Anterior cingulate cortex (tissue), 58 donors: Measurements from ENCODE around the gene THAP6.
"Not testable (repeated sequence)": the region's sequence is repeated elsewhere in the genome, so short reads cannot be mapped to it uniquely, and the experiment has no call there.

Source experiments
- DNase-seq, 58 donors: peaks; one replicate each; lab custom pipeline; 2025; lab: John Stamatoyannopoulos, UW

THAP6 gene

DNA sequence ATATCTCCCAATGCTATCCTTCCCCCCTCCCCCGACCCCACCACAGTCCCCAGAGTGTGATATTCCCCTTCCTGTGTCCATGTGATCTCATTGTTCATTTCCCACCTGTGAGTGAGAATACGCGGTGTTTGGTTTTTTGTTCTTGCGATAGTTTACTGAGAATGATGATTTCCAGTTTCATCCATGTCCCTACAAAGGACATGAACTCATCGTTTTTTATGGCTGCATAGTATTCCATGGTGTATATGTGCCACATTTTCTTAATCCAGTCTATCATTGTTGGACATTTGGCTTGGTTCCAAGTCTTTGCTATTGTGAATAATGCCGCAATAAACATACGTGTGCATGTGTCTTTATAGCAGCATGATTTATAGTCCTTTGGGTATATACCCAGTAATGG is 5.2 kb downstream of the THAP6 start:
- not testable (repeated sequence) for DNase-seq

DNA sequence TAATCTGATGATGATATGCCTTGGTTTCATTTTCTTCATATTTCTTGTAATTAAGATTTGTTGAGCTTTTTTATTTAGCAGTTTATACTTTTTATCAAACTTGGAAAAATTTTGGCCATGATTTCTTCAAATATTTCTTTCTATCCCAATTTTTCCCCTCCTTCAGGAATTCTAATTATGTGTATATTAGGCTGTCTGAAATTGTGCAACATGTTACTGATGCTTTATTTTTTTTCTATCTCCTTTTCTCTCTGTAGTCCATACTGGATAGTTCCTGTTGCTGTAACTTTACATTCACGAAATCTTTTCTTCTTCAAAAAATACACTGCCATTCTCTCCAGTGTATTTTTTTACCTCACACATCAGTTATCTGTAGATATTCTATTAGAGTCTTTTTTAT is 10.8 kb downstream of the THAP6 start:
- DNase-seq: no peak

- DNase-seq: no peak
These were observed 11.6 kb downstream of the THAP6 start for GRCh38 chr4:75525910-75526309.

GRCh38 chr4:75527482-75527881 is 13.2 kb downstream of the THAP6 start:
- no peak for DNase-seq

- no peak for DNase-seq
These were observed 16.5 kb downstream of the THAP6 start for GRCh38 chr4:75530556-75531322.

GRCh38 chr4:75531536-75532143 is 17.4 kb downstream of the THAP6 start:
- not testable (repeated sequence) for DNase-seq

DNA sequence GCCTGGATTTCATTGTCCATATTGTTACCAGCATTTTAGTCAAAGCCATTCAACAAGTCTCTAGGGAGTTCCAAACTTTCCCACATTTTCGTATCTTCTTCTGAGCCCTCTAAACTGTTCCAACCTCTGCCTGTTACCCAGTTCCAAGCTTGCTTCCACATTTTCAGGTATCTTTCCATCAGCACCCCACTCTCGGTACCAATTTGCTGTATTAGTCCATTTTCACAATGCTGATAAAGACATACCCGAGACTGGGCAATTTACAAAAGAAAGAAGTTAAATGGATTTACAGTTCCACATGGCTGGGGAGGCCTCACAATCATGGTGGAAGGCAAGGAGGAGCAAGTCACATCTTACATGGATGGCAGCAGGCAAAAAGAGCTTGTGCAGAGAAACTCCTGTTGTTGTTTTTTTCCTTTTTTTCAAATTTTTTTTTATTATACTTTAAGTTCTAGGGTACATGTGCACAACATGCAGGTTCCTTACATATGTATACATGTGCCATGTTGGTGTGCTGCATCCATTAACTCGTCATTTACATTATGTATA is 19.1 kb downstream of the THAP6 start:
- DNase-seq: not testable (repeated sequence)

- not testable (repeated sequence) for DNase-seq
These were observed 19.7 kb downstream of the THAP6 start for GRCh38 chr4:75533926-75534325.

DNA sequence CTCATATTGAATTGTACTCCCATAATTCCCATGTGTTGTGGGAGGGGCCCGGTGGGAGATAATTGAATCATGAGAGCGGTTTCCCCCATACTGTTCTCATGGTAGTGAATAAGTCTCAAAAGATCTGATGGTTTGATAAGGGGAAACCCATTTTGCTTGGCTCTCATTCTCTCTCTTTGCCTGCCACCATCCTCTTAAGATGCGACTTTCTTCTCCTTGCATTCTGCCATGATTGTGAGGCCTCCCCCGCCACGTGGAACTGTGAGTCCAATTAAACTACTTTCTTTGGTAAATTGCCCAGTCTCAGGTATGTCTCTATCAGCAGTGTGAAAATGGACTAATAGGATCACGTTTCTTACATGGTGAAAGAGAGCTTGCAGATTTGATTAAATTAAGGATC is 23.0 kb downstream of the THAP6 start:
- DNase-seq: not testable (repeated sequence)

DNA sequence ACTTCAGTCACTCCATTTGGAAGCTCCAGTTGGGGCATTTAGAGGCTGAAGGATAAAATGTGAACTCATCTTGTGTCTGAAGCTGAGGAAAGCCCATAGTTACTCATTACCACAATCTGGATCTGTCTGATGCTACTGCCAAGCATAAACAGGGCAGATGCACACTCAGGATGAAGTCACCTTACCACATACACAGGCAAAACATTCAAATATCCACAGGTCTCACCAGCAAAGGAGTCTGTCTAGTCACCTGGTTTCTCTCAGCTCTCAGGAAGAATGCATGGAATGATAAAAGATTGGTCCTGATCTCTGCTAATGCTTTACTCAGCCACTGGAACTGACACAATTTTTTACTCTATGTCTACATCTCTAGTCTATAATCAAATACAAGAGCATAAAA is 28.6 kb downstream of the THAP6 start:
- no peak for DNase-seq

GRCh38 chr4:75544220-75544619 is 29.9 kb downstream of the THAP6 start:
- DNase-seq: not testable (repeated sequence)

DNA sequence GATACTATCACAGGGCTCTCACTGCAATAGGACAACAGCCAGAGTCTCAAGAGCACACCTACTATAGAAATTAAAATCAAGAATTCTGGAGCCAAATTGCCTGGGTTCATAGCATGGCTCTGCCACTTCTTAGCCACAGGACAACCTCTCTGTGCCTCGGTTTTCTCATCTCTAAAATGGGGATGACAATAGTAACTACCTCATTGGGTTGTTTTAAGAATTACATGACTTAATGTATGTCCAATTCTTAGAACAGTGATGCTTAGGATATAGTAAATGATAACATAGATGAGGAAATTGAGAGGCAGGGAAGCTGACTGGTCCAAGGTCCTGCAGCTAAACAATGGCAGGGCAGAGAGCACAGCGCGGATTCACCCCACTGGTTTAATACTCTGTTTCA is 30.6 kb downstream of the THAP6 start:
- no peak for DNase-seq

- no peak for DNase-seq
These were observed 31.3 kb downstream of the THAP6 start for GRCh38 chr4:75545526-75545925.

DNA sequence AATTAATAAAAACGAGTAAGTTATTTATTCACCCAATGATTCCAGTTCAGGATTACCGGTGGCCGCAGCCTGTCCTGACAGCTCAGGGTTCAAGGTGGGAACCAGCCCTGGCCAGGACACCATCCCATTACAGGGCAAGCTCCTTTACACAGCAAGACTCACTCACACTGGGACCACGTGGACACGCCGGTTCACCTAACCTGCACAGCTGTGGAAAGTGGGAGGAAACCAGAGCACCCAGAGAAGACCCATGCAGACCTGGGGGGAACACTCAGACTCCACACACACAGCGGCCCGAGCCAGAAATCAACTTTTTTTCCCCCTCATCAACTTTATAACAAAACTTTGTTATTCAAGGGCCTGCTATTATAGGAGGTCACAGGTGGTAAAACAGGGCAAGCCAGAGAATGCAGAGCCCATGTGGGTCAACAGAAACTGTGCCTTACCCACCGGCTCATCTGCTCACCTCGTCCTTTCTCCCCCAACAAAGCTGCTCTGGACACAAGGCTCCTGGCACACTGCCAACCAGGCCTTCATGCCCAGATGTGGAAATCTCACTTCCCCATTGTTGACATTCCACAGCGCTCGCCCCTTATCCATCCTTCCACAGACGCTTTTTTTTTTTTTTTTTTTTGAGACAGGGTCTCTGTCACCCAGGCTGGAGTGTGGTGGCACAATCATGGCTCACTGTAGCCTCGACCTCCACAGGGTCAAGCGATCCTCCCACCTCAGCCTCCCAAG is 33.5 kb downstream of the THAP6 start:
- DNase-seq: peak in 8 of 58 donors; percentile 0 to 52 (median 2)

DNA sequence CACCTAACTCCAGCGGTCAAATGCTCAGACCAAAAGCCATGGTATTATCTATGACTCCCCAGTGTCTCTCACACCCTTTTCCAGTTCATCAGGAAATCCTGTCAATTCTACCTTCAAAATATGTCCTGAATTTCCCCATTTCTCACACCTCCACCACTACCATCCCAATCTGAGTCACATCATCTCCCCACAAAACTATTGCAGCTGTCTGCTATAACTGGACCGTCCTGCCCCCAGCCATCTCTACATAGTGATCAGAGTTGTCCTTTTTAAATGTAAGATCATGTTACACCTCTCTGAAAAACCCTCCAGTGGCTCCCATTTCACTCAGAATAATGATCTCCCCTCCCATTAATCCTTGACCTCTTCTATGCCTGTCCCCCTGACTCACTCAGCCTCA is 34.7 kb downstream of the THAP6 start:
- no peak for DNase-seq

GRCh38 chr4:75552452-75552851 is 38.2 kb downstream of the THAP6 start:
- DNase-seq: no peak

DNA sequence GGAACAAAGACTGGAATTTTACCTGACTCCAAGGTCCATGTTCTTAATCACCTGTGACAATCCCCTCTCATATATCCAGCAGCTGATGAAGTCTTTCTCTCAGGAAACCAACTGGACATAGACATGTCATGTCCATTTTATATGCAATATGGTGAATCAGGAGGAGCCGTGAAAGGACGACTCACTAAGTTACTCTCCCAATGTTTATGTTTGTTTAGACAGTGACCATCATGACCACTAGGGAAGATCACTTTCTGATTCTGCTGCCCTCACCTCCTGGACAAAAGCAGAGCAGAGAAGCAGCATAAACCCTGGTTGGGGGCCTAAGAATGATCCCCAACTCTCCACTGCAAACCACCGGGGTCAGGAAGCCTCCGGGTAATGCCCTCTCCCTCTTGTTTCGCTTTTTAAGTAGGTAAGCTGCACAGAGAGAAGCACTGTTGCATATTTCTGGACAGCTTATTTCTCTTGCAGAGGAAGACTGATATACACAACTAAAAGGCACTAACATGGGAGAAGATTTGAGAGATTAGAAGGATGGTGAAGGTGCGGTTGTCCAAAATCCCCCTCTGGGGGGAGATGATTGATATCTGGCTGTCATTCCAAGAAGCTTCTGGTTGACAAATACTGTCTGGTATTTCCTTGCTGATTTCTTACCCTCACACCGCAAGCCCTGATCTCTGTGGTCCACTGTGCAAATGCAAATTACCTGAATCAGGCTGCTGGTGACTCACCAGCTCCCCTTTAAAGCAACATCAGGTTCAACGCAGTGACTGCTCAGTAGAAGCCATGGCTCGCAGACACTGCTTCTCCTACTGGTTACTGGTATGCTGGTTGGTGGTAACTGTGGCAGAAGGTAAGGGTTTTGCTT is 41.3 kb downstream of the THAP6 start, which contains the start of gene ODAPH:
Gene ODAPH, plus strand, starts transcription at position 773 of the 871 bp plus-strand sequence. Its CDS starts 17 bp downstream, at position 790.
- DNase-seq: no peak

GRCh38 chr4:75557696-75558095 is 43.4 kb downstream of the THAP6 start:
- no peak for DNase-seq

DNA sequence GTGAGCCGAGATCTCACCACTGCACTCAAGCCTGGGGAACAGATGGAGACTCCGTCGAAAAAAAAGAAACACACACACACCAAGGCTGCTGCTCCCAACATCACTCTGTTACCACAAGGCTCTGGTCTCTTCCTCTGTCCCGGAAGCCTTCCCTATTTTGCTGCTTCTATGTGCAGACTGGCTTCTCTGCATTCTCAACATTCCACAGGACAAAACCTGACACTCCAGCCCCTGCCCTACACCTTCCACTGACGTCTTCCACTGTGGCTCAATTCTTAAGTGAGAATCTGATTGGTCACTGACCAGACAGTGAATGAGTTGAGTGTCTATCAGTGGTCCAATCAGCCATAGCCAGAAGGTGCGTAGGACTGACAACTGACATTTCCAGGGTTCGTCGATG is 47.5 kb downstream of the THAP6 start:
- no peak for DNase-seq

DNA sequence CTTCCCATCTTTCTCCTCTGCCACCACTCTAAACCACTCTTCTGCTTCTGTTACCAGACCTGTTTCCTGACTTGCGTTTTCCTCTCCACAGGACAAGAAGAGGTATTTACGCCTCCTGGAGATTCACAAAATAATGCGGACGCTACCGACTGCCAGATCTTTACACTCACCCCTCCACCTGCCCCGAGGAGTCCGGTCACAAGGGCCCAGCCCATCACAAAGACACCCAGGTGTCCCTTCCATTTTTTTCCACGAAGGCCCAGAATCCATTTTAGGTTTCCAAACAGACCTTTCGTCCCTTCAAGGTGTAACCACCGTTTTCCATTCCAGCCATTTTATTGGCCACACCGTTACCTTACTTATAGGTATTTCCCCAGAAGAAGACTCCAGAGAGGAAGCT is 49.8 kb downstream of the THAP6 start:
- DNase-seq: no peak
